UCSD-AML1 (cell line): ENCODE measurements around the gene GLDN.
"Not testable (repeated sequence)": the region's sequence is repeated elsewhere in the genome, so short reads cannot be mapped to it uniquely, and the experiment has no call there.

Experiments used
- DNase-seq: peaks from one replicate; lab custom pipeline; 2025; ENCODE audit not compliant: unreplicated experiment; lab: John Stamatoyannopoulos, UW

GLDN gene

GRCh38 chr15:51443282-51443914, 101.9 kb downstream of the GLDN start:
- no peak for DNase-seq

GRCh38 chr15:51444112-51444511, 102.7 kb downstream of the GLDN start:
- no peak for DNase-seq

DNA sequence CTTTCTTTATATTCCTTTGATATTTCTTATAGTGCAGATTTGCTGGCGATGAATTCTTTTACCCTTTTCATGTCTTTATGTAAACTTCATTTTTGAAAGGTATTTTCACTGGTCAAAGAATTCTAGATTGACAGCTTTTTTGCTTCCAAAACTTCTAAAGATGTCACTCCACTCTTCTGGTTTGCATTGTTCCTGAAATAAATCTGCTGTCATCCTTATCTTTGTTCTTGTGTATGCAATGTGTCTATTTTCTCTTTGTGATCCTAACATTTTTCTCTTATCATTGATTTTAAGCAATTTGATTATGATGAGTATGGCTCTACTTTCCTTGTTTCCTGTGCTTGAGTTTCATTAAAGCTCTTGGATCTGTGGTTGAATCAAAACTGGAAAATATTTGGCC, 103.4 kb downstream of the GLDN start:
- DNase-seq = no peak

DNA sequence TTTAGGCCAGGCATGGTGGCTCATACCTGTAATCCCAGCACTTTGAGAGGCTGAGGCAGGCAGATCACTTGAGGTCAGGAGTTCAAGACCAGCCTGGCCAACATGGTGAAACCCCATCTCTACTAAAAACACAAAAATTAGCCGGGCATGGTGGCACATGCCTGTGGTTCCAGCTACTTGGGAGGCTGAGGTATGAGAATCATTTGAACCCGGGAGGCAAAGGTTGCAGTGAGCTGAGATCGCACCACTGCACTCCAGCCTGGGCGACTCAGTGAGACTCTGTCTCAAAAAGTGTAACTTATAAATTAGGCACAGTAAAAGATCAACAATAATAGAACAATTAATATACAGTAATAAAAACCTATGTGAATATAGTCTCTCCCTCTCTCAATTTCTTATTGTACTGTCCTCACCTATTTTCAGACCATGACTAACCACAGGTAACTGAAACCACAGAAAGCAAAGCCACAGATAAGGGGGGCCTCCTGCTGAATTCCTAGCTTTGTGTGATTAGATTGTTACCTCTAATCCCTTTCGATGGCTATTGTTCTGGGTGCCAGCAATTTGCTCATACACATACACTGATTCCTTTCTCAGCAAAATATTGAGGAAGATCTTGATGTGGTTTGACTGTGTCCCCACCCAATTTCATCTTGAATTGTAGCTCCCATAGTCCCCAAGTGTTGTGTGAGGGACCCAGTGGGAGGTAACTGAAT, 104.7 kb downstream of the GLDN start:
- not testable (repeated sequence) for DNase-seq

GRCh38 chr15:51447855-51448621, 106.6 kb downstream of the GLDN start:
- no peak for DNase-seq

- DNase-seq = no peak
These were observed 107.4 kb downstream of the GLDN start for GRCh38 chr15:51448622-51449399.

DNA sequence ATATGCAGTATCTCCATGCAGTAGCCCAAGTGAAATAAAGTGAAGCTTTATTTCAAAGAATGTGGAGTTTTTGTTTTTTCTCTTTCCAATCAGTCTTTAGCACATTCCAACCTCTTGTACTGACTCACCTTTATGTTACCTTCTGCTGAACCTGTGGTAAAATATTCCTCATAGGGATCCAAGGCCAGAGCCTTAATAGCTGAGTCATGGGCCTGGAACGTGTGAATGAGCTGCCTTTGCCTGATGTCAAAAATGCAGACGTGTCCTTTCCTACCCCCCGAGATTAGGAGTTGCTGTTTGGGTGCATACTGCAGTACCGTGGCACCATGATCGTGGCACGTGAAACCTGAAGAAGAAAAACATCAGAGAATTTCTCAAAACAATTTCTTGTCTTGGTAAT, 108.5 kb downstream of the GLDN start:
- DNase-seq = no peak
